IMR-90 (cell line): ENCODE results near the gene BAIAP2. TPM values are rescaled to one million over a fixed set of nuclear protein-coding genes. Genes with fewer than 3 reads are reported as not detected.

ENCODE experiments used
- ATAC-seq: fragments of 200-7000 bp; cut with Tn5 transposase; 2 replicates; pipeline ENCODE4 v1.9.1; 2020; ENCODE audit warnings: low read depth, mild to moderate bottlenecking, moderate library complexity
- BruUV-seq: library from RNA; stranded (reverse); fragments of 400-500 nt; replicated peaks from 2 replicates; lab custom pipeline; 2021; lab: Mats Ljungman, UMichigan
- CTCF ChIA-PET: fragments of 300-600 bp; formaldehyde crosslinking; extraction: SDS; loops from one replicate; lab custom pipeline; 2021; ENCODE audit warnings: antibody characterized with exemption; lab: Yijun Ruan, JAX
- POLR2A ChIA-PET: fragments of 300-600 bp; sonication (Branson Sonifier 250); formaldehyde crosslinking; loops from one replicate; lab custom pipeline; 2022; ENCODE audit warnings: antibody characterized with exemption; ENCODE audit not compliant: unreplicated experiment; lab: Charles Lee
- DNase-seq: peaks from one replicate; pipeline ENCODE4 v3.0.0; 2013
- H2AFZ ChIP-seq: replicated peaks from 2 replicates; pipeline ENCODE3; 2013; ENCODE audit warnings: low read length, mild to moderate bottlenecking; ENCODE audit not compliant: poor library complexity
- H2AK5ac ChIP-seq: 2 replicates; pipeline ENCODE4 v1.6.1; 2013; ENCODE audit warnings: low read depth, low read length, inconsistent platforms
- H2AK9ac ChIP-seq: replicated peaks from 2 replicates; pipeline ENCODE3; 2013; ENCODE audit warnings: mild to moderate bottlenecking, low read depth, low read length, moderate library complexity; ENCODE audit not compliant: poor library complexity
- H2BK120ac ChIP-seq: 2 replicates; pipeline ENCODE4 v1.6.1; 2013; ENCODE audit warnings: low read depth, low read length, inconsistent platforms
- H2BK15ac ChIP-seq: 3 replicates; pipeline ENCODE4 v1.6.1; 2013; ENCODE audit warnings: low read depth, low read length, inconsistent platforms
- H2BK20ac ChIP-seq: 2 replicates; pipeline ENCODE4 v1.6.1; 2013; ENCODE audit warnings: low read depth, mild to moderate bottlenecking, inconsistent platforms, low read length, moderate library complexity
- H2BK5ac ChIP-seq: 2 replicates; pipeline ENCODE4 v1.6.1; 2013; ENCODE audit warnings: mild to moderate bottlenecking, low read depth, low read length, inconsistent platforms; ENCODE audit not compliant: poor library complexity, severe bottlenecking
- H3K14ac ChIP-seq: replicated peaks from 2 replicates; pipeline ENCODE4 v1.6.1; 2013; ENCODE audit warnings: low read depth, low read length, inconsistent platforms
- H3K18ac ChIP-seq: 2 replicates; pipeline ENCODE4 v1.6.1; 2013; ENCODE audit warnings: low read depth, low read length, control low read depth
- H3K23ac ChIP-seq: 2 replicates; pipeline ENCODE4 v1.6.1; 2013; ENCODE audit warnings: low read depth, low read length, inconsistent platforms
- H3K27ac ChIP-seq: 2 replicates; pipeline ENCODE4 v1.5.1; 2013; ENCODE audit warnings: mild to moderate bottlenecking, control low read depth, low read length; ENCODE audit not compliant: insufficient read depth
- H3K27me3 ChIP-seq: 2 replicates; pipeline ENCODE4 v1.6.1; 2013; ENCODE audit warnings: low read length; ENCODE audit not compliant: control insufficient read depth, insufficient read depth
- H3K36me3 ChIP-seq: 2 replicates; pipeline ENCODE4 v1.6.1; 2013; ENCODE audit warnings: low read length, mixed read lengths; ENCODE audit not compliant: control insufficient read depth, insufficient read depth
- H3K4ac ChIP-seq: 2 replicates; pipeline ENCODE4 v1.6.1; 2013; ENCODE audit warnings: low read depth, low read length, inconsistent platforms
- H3K4me1 ChIP-seq: 2 replicates; pipeline ENCODE4 v1.6.1; 2013; ENCODE audit warnings: low read length, mixed read lengths; ENCODE audit not compliant: control insufficient read depth, insufficient read depth
- H3K4me2 ChIP-seq: 2 replicates; pipeline ENCODE4 v1.6.1; 2013; ENCODE audit warnings: low read depth, mild to moderate bottlenecking, control low read depth, low read length, moderate library complexity
- H3K4me3 ChIP-seq: 2 replicates; pipeline ENCODE4 v1.5.1; 2013; ENCODE audit warnings: low read depth, mild to moderate bottlenecking, control low read depth, low read length, moderate library complexity; ENCODE audit not compliant: insufficient read depth
- H3K56ac ChIP-seq: 2 replicates; pipeline ENCODE4 v1.6.1; 2013; ENCODE audit warnings: low read length, inconsistent platforms; ENCODE audit not compliant: insufficient read depth; ENCODE audit errors: extremely low read depth
- H3K79me1 ChIP-seq, 2 experiments: 2 replicates each; pipeline ENCODE4 v1.6.1; 2013; ENCODE audit warnings: low read length in 2 of 2, inconsistent platforms in 1 of 2, low read depth in 1 of 2
- H3K9ac ChIP-seq: 2 replicates; pipeline ENCODE4 v1.6.1; 2013; ENCODE audit warnings: low read depth, low read length, control low read depth
- H3K9me1 ChIP-seq: 2 replicates; pipeline ENCODE4 v1.6.1; 2013; ENCODE audit warnings: low read length, inconsistent platforms; ENCODE audit not compliant: insufficient read depth
- H3K9me3 ChIP-seq: 2 replicates; pipeline ENCODE4 v1.6.1; 2013; ENCODE audit warnings: low read length; ENCODE audit not compliant: control insufficient read depth, insufficient read depth
- H4K20me1 ChIP-seq: 2 replicates; pipeline ENCODE4 v1.6.1; 2013; ENCODE audit warnings: low read length, inconsistent platforms; ENCODE audit not compliant: insufficient read depth
- H4K5ac ChIP-seq: 2 replicates; pipeline ENCODE4 v1.6.1; 2013; ENCODE audit warnings: mild to moderate bottlenecking, low read depth, low read length, control low read depth
- H4K8ac ChIP-seq, 2 experiments: 2 replicates each; pipeline ENCODE4 v1.6.1; 2013; ENCODE audit warnings: low read depth in 2 of 2, low read length in 2 of 2, control low read depth in 1 of 2, inconsistent platforms in 1 of 2
- H4K91ac ChIP-seq: 2 replicates; pipeline ENCODE4 v1.6.1; 2013; ENCODE audit warnings: low read depth, low read length, inconsistent platforms; ENCODE audit not compliant: insufficient read depth
- BHLHE40 ChIP-seq: fragments of 150-350 bp; IDR thresholded peaks from 2 replicates; pipeline ENCODE4 v1.6.1; 2016; ENCODE audit warnings: mild to moderate bottlenecking, low read depth, low read length
- CEBPB ChIP-seq: IDR thresholded peaks from 2 replicates; pipeline ENCODE4 v1.6.1; 2012; ENCODE audit warnings: low read depth, low read length, improper control_type of control experiment
- FOS ChIP-seq: fragments of 150-350 bp; IDR thresholded peaks from 2 replicates; pipeline ENCODE4 v1.6.1; 2016; ENCODE audit warnings: low read depth, low read length
- MAFK ChIP-seq: IDR thresholded peaks from 2 replicates; pipeline ENCODE4 v1.6.1; 2012; ENCODE audit warnings: low read depth, low read length, improper control_type of control experiment
- MAZ ChIP-seq: IDR thresholded peaks from 2 replicates; pipeline ENCODE4 v1.6.1; 2012; ENCODE audit warnings: low read depth, mild to moderate bottlenecking, low read length, improper control_type of control experiment, moderate library complexity, borderline replicate concordance
- NFE2L2 ChIP-seq: fragments of 150-350 bp; IDR thresholded peaks from 2 replicates; pipeline ENCODE4 v1.6.1; 2016; ENCODE audit warnings: low read depth, mild to moderate bottlenecking, low read length
- POLR2A ChIP-seq: IDR thresholded peaks from 2 replicates; pipeline ENCODE4 v1.6.1; 2012; ENCODE audit warnings: mild to moderate bottlenecking, low read depth, low read length
- RAD21 ChIP-seq: IDR thresholded peaks from 2 replicates; pipeline ENCODE4 v1.6.1; 2012; ENCODE audit warnings: low read length, improper control_type of control experiment
- RCOR1 ChIP-seq: IDR thresholded peaks from 2 replicates; pipeline ENCODE4 v1.6.1; 2012; ENCODE audit warnings: mild to moderate bottlenecking, low read length, improper control_type of control experiment; ENCODE audit not compliant: insufficient replicate concordance
- RFX5 ChIP-seq: IDR thresholded peaks from 2 replicates; pipeline ENCODE4 v1.8.0; 2012; ENCODE audit warnings: low read depth, mild to moderate bottlenecking, low read length, moderate library complexity
- SMC3 ChIP-seq: fragments of 150-350 bp; IDR thresholded peaks from 2 replicates; pipeline ENCODE4 v1.6.1; 2016; ENCODE audit warnings: low read depth, mild to moderate bottlenecking, antibody characterized with exemption, low read length, moderate library complexity
- WGBS, 2 experiments: methylation state at CpG; one replicate each; pipeline versions ENCODE4 v1.1.5 to v1.1.7; 2013; ENCODE audit warnings: missing lambda C conversion rate in 2 of 2; ENCODE audit not compliant: insufficient read length in 1 of 2; ENCODE audit errors: extremely low coverage in 2 of 2; 5-methylcytosine and 5-hydroxymethylcytosine counted together
- dilution Hi-C: fragments of 300-500 bp; cut with HindIII; formaldehyde crosslinking; loops from one replicate; pipeline ENCODE4 v1.14.3; 2018; ENCODE audit warnings: low sequenced_read_pairs; ENCODE audit not compliant: unreplicated experiment
- in situ Hi-C: fragments of 300-500 bp; cut with MboI; formaldehyde crosslinking; loops from 3 replicates; pipeline ENCODE4 v1.14.3; 2019; ENCODE audit warnings: low sequenced_read_pairs, inconsistent platforms, mixed read lengths
- intact Hi-C: fragments of 100-400 bp; cut with micrococcal nuclease; formaldehyde crosslinking; loops from 2 replicates; pipeline ENCODE4 v1.10.0; 2022
- polyA plus RNA-seq, 3 experiments: library from polyadenylated mRNA; depleted of rRNA; stranded (reverse); fragments of >200 nt; gene quantifications; 2 replicates each; pipeline ENCODE4 v1.2.3, GENCODE V29; 2012; ENCODE audit warnings: low replicate concordance in 1 of 3
- total RNA-seq: library from RNA; depleted of rRNA; stranded (reverse); fragments of >200 nt; gene quantifications from 2 replicates; pipeline ENCODE4 v1.2.3, GENCODE V29; 2012
- TF ChIP-seq, protein P1 (sequence below): fragments of 150-350 bp; IDR thresholded peaks from 2 replicates; pipeline ENCODE4 v1.6.1; 2016; ENCODE audit warnings: low read depth, mild to moderate bottlenecking, low read length, moderate library complexity, borderline replicate concordance
- TF ChIP-seq, protein P2 (sequence below): conservative IDR thresholded peaks from 2 replicates; pipeline ENCODE4 v1.5.1; 2012; ENCODE audit warnings: mild to moderate bottlenecking, low read depth, low read length, improper control_type of control experiment

BAIAP2 gene
- total and polyA plus RNA-seq, 2 of the 4 experiments (the other 2 are of a cell fraction): 18.3 to 32.6 TPM

DNA sequence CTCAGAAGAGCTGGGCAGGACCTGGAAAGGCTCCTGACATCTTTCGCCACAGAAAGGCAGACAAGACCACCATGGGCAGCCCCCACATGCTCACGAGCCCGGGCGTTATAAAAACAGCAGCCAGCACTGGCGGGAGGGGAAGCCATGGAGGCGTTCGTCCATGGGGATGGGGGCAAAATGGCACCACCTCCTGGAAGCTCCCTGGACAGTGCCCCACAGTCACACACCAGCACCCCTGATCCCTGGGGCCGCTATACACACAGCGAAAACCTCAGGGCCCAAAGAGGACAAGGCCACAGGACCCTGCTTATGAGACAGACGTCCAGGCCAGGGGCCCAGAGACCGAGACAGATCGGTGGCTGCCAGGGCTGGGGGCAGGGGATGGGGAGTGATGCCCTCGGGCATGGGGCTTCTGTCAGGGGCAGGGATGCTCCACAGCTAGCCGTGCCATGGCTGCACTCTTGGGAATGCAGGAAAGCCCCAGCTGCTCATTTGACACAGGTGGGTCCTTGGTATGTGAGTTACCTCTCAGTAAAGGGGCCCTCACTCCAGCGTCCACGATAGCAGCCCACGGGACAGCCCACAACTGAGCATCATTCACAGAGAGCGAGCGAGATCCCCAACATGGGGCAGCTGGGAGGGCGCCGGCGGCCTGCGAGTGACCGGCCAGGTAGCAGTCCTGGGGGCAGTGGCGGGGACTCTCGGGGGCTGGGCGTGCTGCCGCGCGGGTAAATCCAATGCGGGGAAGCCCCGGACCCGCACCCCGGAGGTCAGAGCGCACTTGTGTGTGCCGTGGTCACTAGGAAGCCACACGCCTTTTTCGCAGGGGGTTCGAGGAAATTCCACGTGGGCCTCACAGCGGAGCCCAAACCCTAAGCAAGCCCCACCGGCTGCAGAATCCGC is 124.0 kb downstream of the BAIAP2 start (continued):
- no peak for TF ChIP-seq RAD21

- in situ Hi-C loops: no loop called here
- no peak overlapping the region for H4K8ac ChIP-seq
- no peak overlapping the region for H3K4me2 ChIP-seq
- ChIA-PET CTCF (no interaction called here), POLR2A (no interaction called here)
- H2BK15ac ChIP-seq: no peak overlapping the region
- no peaks in the 10 kb centered on the region for H3K4me1 ChIP-seq
- no peak overlapping the region for H3K4me3 ChIP-seq
- no peak overlapping the region for H3K56ac ChIP-seq
- ATAC-seq: no peak
- BruUV-seq: no TSS peak
- WGBS, 2 experiments: 64% methylated on average over 6 of the region's 25 CpGs; no CpG with 5 or more reads in 1 of the 2 experiments
- H3K36me3 ChIP-seq: no peaks in the 10 kb centered on the region
- no peaks in the 10 kb centered on the region for H3K9me1 ChIP-seq
- H2BK20ac ChIP-seq: no peak overlapping the region
- intact Hi-C loops: no loop called here
- no peak overlapping the region for H3K4ac ChIP-seq
- no peak overlapping the region for H3K27ac ChIP-seq
- H3K23ac ChIP-seq: no peak overlapping the region
- no peak overlapping the region for H3K14ac ChIP-seq
- no peak overlapping the region for H4K91ac ChIP-seq
- no peak overlapping the region for H2AK5ac ChIP-seq
- DNase-seq: no peak
- H2AK9ac ChIP-seq: no peak overlapping the region
- no peak overlapping the region for H4K5ac ChIP-seq
- H3K9me3 ChIP-seq: no peaks in the 10 kb centered on the region
- no peaks in the 10 kb centered on the region for H4K20me1 ChIP-seq
- no peak overlapping the region for H2BK120ac ChIP-seq
- no peak overlapping the region for H3K18ac ChIP-seq
- no peak overlapping the region for H2AFZ ChIP-seq
- H3K27me3 ChIP-seq: peaks cover 26% of the 10 kb centered on the region; the same call in 1 of the 2 replicates
- H3K9ac ChIP-seq: no peak overlapping the region
- H3K79me1 ChIP-seq: no peaks in the 10 kb centered on the region
- no peak overlapping the region for H2BK5ac ChIP-seq
- dilution Hi-C loops: no loop called here
- TF ChIP-seq SMC3 (no peak), CEBPB (no peak), FOS (no peak), NFE2L2 (no peak), MAZ (no peak), POLR2A (no peak), BHLHE40 (no peak), RAD21 (no peak), RCOR1 (no peak), MAFK (no peak), RFX5 (no peak)
- TF ChIP-seq, protein P1, sequence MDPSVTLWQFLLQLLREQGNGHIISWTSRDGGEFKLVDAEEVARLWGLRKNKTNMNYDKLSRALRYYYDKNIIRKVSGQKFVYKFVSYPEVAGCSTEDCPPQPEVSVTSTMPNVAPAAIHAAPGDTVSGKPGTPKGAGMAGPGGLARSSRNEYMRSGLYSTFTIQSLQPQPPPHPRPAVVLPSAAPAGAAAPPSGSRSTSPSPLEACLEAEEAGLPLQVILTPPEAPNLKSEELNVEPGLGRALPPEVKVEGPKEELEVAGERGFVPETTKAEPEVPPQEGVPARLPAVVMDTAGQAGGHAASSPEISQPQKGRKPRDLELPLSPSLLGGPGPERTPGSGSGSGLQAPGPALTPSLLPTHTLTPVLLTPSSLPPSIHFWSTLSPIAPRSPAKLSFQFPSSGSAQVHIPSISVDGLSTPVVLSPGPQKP: no peak
- TF ChIP-seq, protein P2, sequence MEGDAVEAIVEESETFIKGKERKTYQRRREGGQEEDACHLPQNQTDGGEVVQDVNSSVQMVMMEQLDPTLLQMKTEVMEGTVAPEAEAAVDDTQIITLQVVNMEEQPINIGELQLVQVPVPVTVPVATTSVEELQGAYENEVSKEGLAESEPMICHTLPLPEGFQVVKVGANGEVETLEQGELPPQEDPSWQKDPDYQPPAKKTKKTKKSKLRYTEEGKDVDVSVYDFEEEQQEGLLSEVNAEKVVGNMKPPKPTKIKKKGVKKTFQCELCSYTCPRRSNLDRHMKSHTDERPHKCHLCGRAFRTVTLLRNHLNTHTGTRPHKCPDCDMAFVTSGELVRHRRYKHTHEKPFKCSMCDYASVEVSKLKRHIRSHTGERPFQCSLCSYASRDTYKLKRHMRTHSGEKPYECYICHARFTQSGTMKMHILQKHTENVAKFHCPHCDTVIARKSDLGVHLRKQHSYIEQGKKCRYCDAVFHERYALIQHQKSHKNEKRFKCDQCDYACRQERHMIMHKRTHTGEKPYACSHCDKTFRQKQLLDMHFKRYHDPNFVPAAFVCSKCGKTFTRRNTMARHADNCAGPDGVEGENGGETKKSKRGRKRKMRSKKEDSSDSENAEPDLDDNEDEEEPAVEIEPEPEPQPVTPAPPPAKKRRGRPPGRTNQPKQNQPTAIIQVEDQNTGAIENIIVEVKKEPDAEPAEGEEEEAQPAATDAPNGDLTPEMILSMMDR: no peak
Observed at GRCh38 chr17:81159611-81160265, 124.8 kb downstream of the BAIAP2 start.
